SK-N-SH (cell line): Measurements from ENCODE around the gene ULBP2.

Experiments used
- GABPA ChIP-seq: IDR thresholded peaks from 2 replicates; pipeline ENCODE4 v1.4.0; 2012; ENCODE audit warnings: low read depth, mild to moderate bottlenecking
- POLR2AphosphoS5 ChIP-seq: IDR thresholded peaks from 2 replicates; pipeline ENCODE4 v1.6.1; 2012; ENCODE audit warnings: low read depth, low read length

DNA sequence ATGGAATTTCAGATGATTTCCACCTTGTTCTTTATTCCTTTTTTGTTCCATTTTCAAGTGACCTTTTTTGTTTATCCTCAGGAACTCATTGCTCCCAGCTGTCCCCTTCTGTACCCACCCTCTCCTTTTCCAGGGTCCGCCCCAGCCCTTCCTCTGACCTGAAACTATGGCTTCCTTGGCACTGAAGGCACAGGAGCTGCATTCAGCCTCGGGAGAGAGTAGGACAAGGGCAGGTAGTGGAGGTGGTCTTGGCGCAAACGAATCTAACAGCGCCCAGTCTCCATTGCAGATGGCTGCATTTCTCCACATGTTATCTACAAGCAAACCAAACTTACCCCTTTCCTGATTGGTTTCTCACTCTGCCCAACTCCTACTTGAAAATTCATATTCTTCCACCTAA, 8.8 kb upstream of the ULBP2 start:
- no peak for TF ChIP-seq POLR2AphosphoS5
- no peak for TF ChIP-seq GABPA
